NT2/D1 (cell line): ENCODE measurements around the gene IL12B.

Experiments
- SUZ12 ChIP-seq: IDR thresholded peaks from 2 replicates; pipeline ENCODE4 v1.6.1; 2011; ENCODE audit not compliant: insufficient read length, insufficient read depth; ENCODE audit errors: extremely low read depth
- YY1 ChIP-seq: IDR thresholded peaks from 2 replicates; pipeline ENCODE4 v1.6.1; 2011; ENCODE audit not compliant: insufficient read length, insufficient read depth
- ZNF274 ChIP-seq: IDR thresholded peaks from 2 replicates; pipeline ENCODE4 v1.6.1; 2011; ENCODE audit warnings: mild to moderate bottlenecking, low read depth, low read length

DNA sequence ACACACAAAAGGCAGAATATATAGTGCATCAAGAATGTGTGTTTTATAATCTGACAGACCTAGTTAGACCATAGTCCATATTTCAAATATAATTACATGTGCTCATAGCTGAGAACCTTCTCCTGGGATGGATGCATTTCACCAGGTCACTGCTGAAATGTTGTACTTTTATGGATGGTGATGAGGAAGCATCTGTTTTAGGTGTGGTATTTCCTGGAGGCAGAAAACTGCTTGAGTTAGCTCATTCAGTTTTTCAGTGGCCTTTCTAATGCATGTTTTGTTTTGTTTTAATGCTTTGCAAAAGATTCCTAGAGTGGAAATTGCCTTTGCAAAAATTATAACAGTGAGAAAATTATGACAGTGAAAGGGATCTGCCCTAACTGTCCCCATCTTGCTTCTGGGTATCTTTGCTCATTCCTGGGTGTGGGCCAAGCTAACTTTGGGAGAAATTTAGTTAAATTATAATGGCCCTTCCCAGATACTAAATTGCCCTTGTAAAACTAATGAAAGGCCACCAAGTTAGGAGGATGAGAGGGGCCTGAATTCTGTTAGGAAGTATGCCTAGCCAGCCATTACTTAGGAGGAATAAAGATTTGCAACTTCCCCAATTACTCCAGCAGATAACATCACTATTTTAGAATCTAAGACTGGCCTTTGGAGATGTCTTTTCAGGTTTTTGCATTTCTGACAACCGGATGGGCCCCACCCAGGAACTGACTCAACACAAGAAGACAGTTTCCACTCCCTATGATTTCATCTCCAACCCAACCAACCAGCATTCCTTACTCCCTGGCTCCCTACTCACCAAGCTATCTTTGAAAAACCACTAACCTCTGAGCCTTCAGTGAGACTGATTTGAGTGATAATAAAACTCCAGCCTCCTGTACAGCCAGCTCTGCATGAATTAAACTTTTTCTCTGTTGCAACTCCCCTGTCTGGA lies 7.0 kb upstream of the IL12B start:
- TF ChIP-seq SUZ12 (no peak), ZNF274 (no peak), YY1 (no peak)
